Mesenchymal stem cell (in vitro differentiated cells and primary cell): ENCODE measurements around the gene SPATA12.

ENCODE experiments used
- DNase-seq: peaks from one replicate; pipeline ENCODE4 v3.0.0-alpha.2; 2013
- H2AFZ ChIP-seq: one replicate; pipeline ENCODE4 v1.6.1; 2013; ENCODE audit warnings: low read depth, mild to moderate bottlenecking, control low read depth, inconsistent platforms, low read length, moderate library complexity
- H2AK5ac ChIP-seq: 2 replicates; pipeline ENCODE4 v1.6.1; 2013; ENCODE audit warnings: low read length, moderate library complexity, mild to moderate bottlenecking, inconsistent platforms; ENCODE audit not compliant: severe bottlenecking
- H2BK120ac ChIP-seq: one replicate; pipeline ENCODE4 v1.6.1; 2013; ENCODE audit warnings: low read depth, mild to moderate bottlenecking, inconsistent platforms, low read length, moderate library complexity
- H2BK12ac ChIP-seq, 2 experiments: one replicate each; pipeline ENCODE4 v1.6.1; 2013; ENCODE audit warnings: inconsistent platforms in 2 of 2, low read length in 2 of 2, mild to moderate bottlenecking in 2 of 2, moderate library complexity in 2 of 2, control low read depth in 1 of 2
- H2BK15ac ChIP-seq: one replicate; pipeline ENCODE4 v1.6.1; 2013; ENCODE audit warnings: mild to moderate bottlenecking, low read depth, inconsistent platforms; ENCODE audit not compliant: poor library complexity, severe bottlenecking
- H2BK5ac ChIP-seq: 2 replicates; pipeline ENCODE4 v1.6.1; 2013; ENCODE audit warnings: low read depth, mild to moderate bottlenecking, low read length, control low read depth, inconsistent platforms; ENCODE audit not compliant: poor library complexity, severe bottlenecking
- H3K14ac ChIP-seq, 2 experiments: one replicate each; pipeline ENCODE4 v1.6.1; 2013; ENCODE audit warnings: inconsistent platforms in 2 of 2, low read length in 2 of 2, control low read depth in 1 of 2, mild to moderate bottlenecking in 1 of 2, moderate library complexity in 1 of 2
- H3K18ac ChIP-seq, 2 experiments: one replicate each; pipeline ENCODE4 v1.6.1; 2013; ENCODE audit warnings: inconsistent platforms in 2 of 2, low read length in 2 of 2, control low read depth in 1 of 2, low read depth in 1 of 2, mild to moderate bottlenecking in 1 of 2
- H3K23ac ChIP-seq, 2 experiments: one replicate each; pipeline ENCODE4 v1.6.1; 2013; ENCODE audit warnings: inconsistent platforms in 2 of 2, low read length in 2 of 2, mild to moderate bottlenecking in 2 of 2, moderate library complexity in 2 of 2, control low read depth in 1 of 2
- H3K27ac ChIP-seq: 2 replicates; pipeline ENCODE4 v1.5.1; 2013; ENCODE audit warnings: mild to moderate bottlenecking, moderate library complexity, low read length, control low read depth, inconsistent platforms; ENCODE audit not compliant: poor library complexity, severe bottlenecking
- H3K27me3 ChIP-seq, 2 experiments: 2 replicates each; pipeline versions ENCODE4 v1.6.1 to v1.7.0; 2013; ENCODE audit warnings: low read length in 2 of 2, mild to moderate bottlenecking in 2 of 2, moderate library complexity in 2 of 2, control low read depth in 1 of 2, inconsistent platforms in 1 of 2; ENCODE audit not compliant: control insufficient read depth in 1 of 2, insufficient read depth in 1 of 2
- H3K36me3 ChIP-seq, 2 experiments: 2 replicates each; pipeline versions ENCODE4 v1.6.1 to v1.7.0; 2013; ENCODE audit warnings: low read length in 2 of 2, control low read depth in 1 of 2, inconsistent platforms in 1 of 2, low read depth in 1 of 2, mild to moderate bottlenecking in 1 of 2; ENCODE audit not compliant: insufficient read depth in 2 of 2, control insufficient read depth in 1 of 2
- H3K4ac ChIP-seq, 2 experiments: one replicate each; pipeline ENCODE4 v1.6.1; 2013; ENCODE audit warnings: inconsistent platforms in 2 of 2, low read length in 2 of 2, mild to moderate bottlenecking in 2 of 2, moderate library complexity in 2 of 2, control low read depth in 1 of 2, low read depth in 1 of 2
- H3K4me1 ChIP-seq: 2 replicates; pipeline ENCODE4 v1.6.1; 2013; ENCODE audit warnings: low read depth, low read length, control low read depth; ENCODE audit not compliant: control insufficient read depth, insufficient read depth
- H3K4me2 ChIP-seq: 2 replicates; pipeline ENCODE4 v1.6.1; 2013; ENCODE audit warnings: low read length, mild to moderate bottlenecking, inconsistent platforms; ENCODE audit not compliant: poor library complexity, severe bottlenecking
- H3K4me3 ChIP-seq, 2 experiments: 2 replicates each; pipeline versions ENCODE4 v1.5.1 to v1.7.0; 2013; ENCODE audit warnings: low read length in 2 of 2, mild to moderate bottlenecking in 2 of 2, control low read depth in 1 of 2, low read depth in 1 of 2; ENCODE audit not compliant: insufficient read depth in 1 of 2
- H3K79me1 ChIP-seq: replicated peaks from 2 replicates; pipeline ENCODE4 v1.6.1; 2013; ENCODE audit warnings: mild to moderate bottlenecking, control low read depth, low read length, inconsistent platforms; ENCODE audit not compliant: poor library complexity, severe bottlenecking
- H3K9ac ChIP-seq: 2 replicates; pipeline ENCODE4 v1.7.0; 2013; ENCODE audit warnings: mild to moderate bottlenecking, low read length, moderate library complexity
- H3K9me3 ChIP-seq: 2 replicates; pipeline ENCODE4 v1.7.0; 2013; ENCODE audit warnings: mild to moderate bottlenecking, low read length; ENCODE audit not compliant: control insufficient read depth
- H4K8ac ChIP-seq: one replicate; pipeline ENCODE4 v1.6.1; 2013; ENCODE audit warnings: inconsistent platforms, mild to moderate bottlenecking, low read length, moderate library complexity
- H4K91ac ChIP-seq: one replicate; pipeline ENCODE4 v1.6.1; 2013; ENCODE audit warnings: mild to moderate bottlenecking, low read length, inconsistent platforms
- WGBS: methylation state at CpG from one replicate; pipeline ENCODE4 v1.1.7; 2013; ENCODE audit warnings: mixed read lengths; 5-methylcytosine and 5-hydroxymethylcytosine counted together

Gene SPATA12

DNA sequence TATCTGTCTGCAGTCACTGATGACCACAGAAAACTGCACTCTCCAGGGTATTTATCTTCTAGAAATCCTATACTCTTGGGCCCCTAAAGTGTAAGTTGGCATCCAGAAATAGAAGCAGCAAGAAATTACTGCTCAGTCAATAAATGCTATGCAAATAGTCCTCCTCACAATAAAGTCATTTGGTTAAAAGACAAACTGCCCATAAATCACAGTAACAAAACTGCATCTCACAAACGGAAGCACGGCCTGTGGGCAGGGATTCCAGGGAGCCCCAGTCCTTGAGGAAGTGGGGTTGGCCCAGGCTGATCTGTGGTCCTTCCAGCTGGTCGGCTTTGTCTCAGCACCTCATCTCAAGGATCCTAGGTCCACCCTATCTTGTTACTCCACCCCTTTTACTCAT is 29.7 kb upstream of the SPATA12 start:
- H4K8ac ChIP-seq: no peak overlapping the region
- no peak overlapping the region for H2AFZ ChIP-seq
- H3K18ac ChIP-seq: no peak overlapping the region
- H3K4me2 ChIP-seq: no peak overlapping the region
- H3K14ac ChIP-seq: no peak overlapping the region
- H3K9ac ChIP-seq: no peak overlapping the region
- no peak overlapping the region for H3K23ac ChIP-seq
- peaks cover 0 to 7% of the 10 kb centered on the region in 2 experiments for H3K27me3 ChIP-seq
- H2BK12ac ChIP-seq: no peak overlapping the region
- WGBS: 43% methylated on average over 2 of the region's 3 CpGs
- no peak overlapping the region for H3K4me3 ChIP-seq
- no peaks in the 10 kb centered on the region for H3K9me3 ChIP-seq
- H2BK120ac ChIP-seq: no peak overlapping the region
- H3K4ac ChIP-seq: no peak overlapping the region
- no peak overlapping the region for H4K91ac ChIP-seq
- no peaks in the 10 kb centered on the region for H3K79me1 ChIP-seq
- H2AK5ac ChIP-seq: no peak overlapping the region
- no peak overlapping the region for H2BK15ac ChIP-seq
- H3K27ac ChIP-seq: no peak overlapping the region
- peaks cover 0 to 42% of the 10 kb centered on the region in 2 experiments for H3K36me3 ChIP-seq
- no peak overlapping the region for H2BK5ac ChIP-seq
- peaks cover 6% of the 10 kb centered on the region for H3K4me1 ChIP-seq
- no peak for DNase-seq

DNA sequence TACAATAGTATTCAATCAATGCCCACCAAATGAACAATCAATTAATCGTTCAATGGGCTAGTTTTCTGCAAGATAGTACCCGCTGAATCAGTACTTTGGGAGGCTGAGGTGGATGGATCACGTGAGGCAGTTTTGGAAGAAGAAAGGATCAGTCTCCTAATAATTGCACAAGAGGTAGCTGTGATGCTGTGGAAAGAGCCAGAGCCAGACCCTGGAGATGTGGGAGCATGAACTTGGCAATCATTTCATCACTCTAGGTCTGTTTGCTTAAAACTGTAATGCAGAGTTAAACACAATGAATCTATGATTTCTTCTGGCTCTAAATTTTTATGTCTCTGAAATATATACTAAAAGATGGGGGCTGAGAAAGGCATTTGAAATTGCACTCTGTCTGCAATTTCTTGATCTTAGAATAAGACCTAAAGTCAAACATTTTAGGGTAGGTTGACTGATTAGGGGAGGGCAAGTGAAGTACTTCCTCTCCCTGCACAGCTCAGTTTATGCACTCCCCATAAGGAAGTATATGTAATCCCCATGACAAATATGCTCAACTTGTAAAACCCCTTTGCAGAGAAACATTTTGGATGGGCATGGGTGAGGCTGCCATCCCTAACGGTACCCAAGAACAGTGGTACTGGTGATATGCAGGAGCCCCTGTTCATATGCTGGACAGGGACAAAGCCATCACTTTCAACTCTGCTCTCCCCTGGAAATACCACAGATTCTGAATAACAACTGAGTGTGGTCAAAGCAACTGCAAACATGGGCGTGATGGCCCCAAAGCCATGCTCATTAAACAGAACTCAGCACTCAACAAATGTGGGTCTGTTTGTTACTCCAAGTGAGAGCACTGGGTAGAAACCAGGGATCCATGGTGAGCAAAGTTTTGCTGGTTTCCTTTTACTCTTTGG is 28.6 kb upstream of the SPATA12 start:
- H4K91ac ChIP-seq: no peak overlapping the region
- no peak overlapping the region for H3K18ac ChIP-seq
- no peak for DNase-seq
- H3K36me3 ChIP-seq: peaks cover 0 to 33% of the 10 kb centered on the region in 2 experiments
- peaks cover 0 to 7% of the 10 kb centered on the region in 2 experiments for H3K27me3 ChIP-seq
- no peak overlapping the region for H3K4me3 ChIP-seq
- H3K14ac ChIP-seq: no peak overlapping the region
- H2AK5ac ChIP-seq: no peak overlapping the region
- H3K27ac ChIP-seq: no peak overlapping the region
- no peak overlapping the region for H4K8ac ChIP-seq
- WGBS: 71% methylated on average over 5 of the region's 5 CpGs
- H2BK120ac ChIP-seq: no peak overlapping the region
- H3K4me2 ChIP-seq: no peak overlapping the region
- H3K4me1 ChIP-seq: peaks cover 6% of the 10 kb centered on the region
- H3K4ac ChIP-seq: no peak overlapping the region
- no peak overlapping the region for H2AFZ ChIP-seq
- no peak overlapping the region for H2BK15ac ChIP-seq
- no peak overlapping the region for H3K23ac ChIP-seq
- no peaks in the 10 kb centered on the region for H3K9me3 ChIP-seq
- H3K9ac ChIP-seq: no peak overlapping the region
- no peaks in the 10 kb centered on the region for H3K79me1 ChIP-seq
- no peak overlapping the region for H2BK12ac ChIP-seq
- H2BK5ac ChIP-seq: no peak overlapping the region

DNA sequence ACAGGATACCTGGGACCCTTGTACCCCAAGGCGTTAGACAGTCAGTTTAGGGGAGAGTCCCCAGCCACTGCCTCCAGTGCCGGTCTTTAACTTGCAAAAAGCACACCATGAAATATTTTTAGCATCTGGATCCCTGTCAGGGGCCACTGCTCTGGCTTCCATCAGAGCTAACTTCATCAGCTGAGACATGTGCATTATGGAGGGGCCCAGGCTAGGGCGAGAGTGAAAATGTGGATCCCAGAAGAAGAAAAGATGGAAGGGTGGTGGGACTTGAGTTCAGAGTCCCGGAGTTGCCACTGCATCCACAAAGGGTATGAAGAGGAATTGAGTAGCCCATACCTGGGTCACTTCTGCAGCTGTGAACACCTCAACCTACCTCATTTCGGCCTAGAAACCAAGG is 23.5 kb upstream of the SPATA12 start:
- peaks cover 0 to 18% of the 10 kb centered on the region in 2 experiments for H3K36me3 ChIP-seq
- no peak overlapping the region for H2AK5ac ChIP-seq
- peaks cover 0 to 18% of the 10 kb centered on the region in 2 experiments for H3K27me3 ChIP-seq
- no peak for DNase-seq
- H3K4me2 ChIP-seq: no peak overlapping the region
- H4K91ac ChIP-seq: no peak overlapping the region
- no peaks in the 10 kb centered on the region for H3K9me3 ChIP-seq
- H3K14ac ChIP-seq: no peak overlapping the region
- H3K18ac ChIP-seq: no peak overlapping the region
- H2BK5ac ChIP-seq: no peak overlapping the region
- 79% methylated on average over 5 of the region's 5 CpGs for WGBS
- no peak overlapping the region for H3K4me3 ChIP-seq
- no peak overlapping the region for H2BK120ac ChIP-seq
- no peak overlapping the region for H3K9ac ChIP-seq
- H3K23ac ChIP-seq: peak overlapping the region in 1 of 2 experiments; percentile 61
- H4K8ac ChIP-seq: no peak overlapping the region
- no peak overlapping the region for H3K4ac ChIP-seq
- no peak overlapping the region for H3K27ac ChIP-seq
- H2AFZ ChIP-seq: no peak overlapping the region
- no peaks in the 10 kb centered on the region for H3K79me1 ChIP-seq
- H2BK12ac ChIP-seq: no peak overlapping the region
- no peak overlapping the region for H2BK15ac ChIP-seq
- H3K4me1 ChIP-seq: no peaks in the 10 kb centered on the region

DNA sequence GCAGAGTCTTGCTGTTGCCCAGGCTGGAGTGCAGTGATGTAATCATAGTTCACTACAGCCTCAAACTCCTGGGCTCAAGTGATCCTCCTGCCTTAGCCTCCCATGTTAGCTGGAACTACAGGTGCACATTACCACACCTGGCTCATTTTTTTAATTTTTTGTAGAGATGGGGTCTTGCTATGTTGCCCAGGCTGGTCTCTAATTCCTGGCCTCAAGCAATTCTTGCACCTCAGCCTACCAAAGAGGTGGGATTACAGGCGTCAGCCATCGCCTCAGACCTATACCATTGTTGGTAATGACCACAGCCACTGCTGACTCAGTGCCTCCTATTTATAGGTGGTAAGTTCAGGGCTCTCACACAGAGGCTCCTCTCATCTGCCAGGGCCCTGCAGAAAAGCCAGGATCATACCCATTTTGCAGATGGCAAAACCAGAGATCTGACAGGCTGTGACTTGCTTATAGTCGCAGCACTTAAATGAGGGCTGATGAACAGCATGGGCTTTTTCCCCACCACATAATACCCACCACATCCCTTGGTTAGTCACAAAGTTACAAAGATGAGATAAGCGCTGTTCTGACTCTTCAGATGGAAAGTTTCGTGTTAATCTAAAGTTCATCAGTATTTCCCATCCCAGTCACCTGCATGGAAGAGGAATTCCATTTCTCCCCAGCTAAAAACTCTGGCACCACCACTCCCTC is 21.8 kb upstream of the SPATA12 start:
- Histone ChIP-seq H4K8ac (no peak overlapping the region), H2BK120ac (no peak overlapping the region), H4K91ac (no peak overlapping the region), H3K9ac (no peak overlapping the region), H2AFZ (no peak overlapping the region), H2AK5ac (no peak overlapping the region), H3K79me1 (no peaks in the 10 kb centered on the region), H3K23ac (no peak overlapping the region), H3K4ac (no peak overlapping the region), H3K4me2 (no peak overlapping the region), H3K14ac (no peak overlapping the region), H2BK12ac (no peak overlapping the region), H3K9me3 (no peaks in the 10 kb centered on the region), H2BK5ac (no peak overlapping the region), H3K4me1 (no peaks in the 10 kb centered on the region), H3K18ac (no peak overlapping the region), H3K27me3 (peaks cover 0 to 12% of the 10 kb centered on the region in 2 experiments), H3K27ac (no peak overlapping the region), H3K4me3 (no peak overlapping the region), H3K36me3 (peaks cover 0 to 4% of the 10 kb centered on the region in 2 experiments), H2BK15ac (no peak overlapping the region)
- WGBS: 96% methylated on average over 5 of the region's 5 CpGs
- DNase-seq: no peak
